HG02973 (cell line): Measurements from ENCODE around the gene MRPL9.
"Not testable (repeated sequence)": the region's sequence is repeated elsewhere in the genome, so short reads cannot be mapped to it uniquely, and the experiment has no call there.

Experiments used
- ATAC-seq: cut with Tn5 transposase; IDR thresholded peaks from one replicate; pipeline ENCODE4 v1.9.1; 2021; ENCODE audit warnings: moderate library complexity; ENCODE audit not compliant: unreplicated experiment

The MRPL9 gene

GRCh38 chr1:151737026-151737425, 26.3 kb downstream of the MRPL9 start:
- no peak for ATAC-seq

- not testable (repeated sequence) for ATAC-seq
Observed at GRCh38 chr1:151733995-151734394, 29.3 kb downstream of the MRPL9 start.

- ATAC-seq, result no peak
Observed at GRCh38 chr1:151733126-151733525, 30.2 kb downstream of the MRPL9 start.

- ATAC-seq, result no peak
Observed at GRCh38 chr1:151729966-151730291, 33.4 kb downstream of the MRPL9 start.

- no peak for ATAC-seq
Observed at GRCh38 chr1:151729157-151729965, 33.9 kb downstream of the MRPL9 start.

GRCh38 chr1:151728151-151729054, 34.9 kb downstream of the MRPL9 start:
- no peak for ATAC-seq

- ATAC-seq, result no peak
Observed at GRCh38 chr1:151723726-151724370, 39.4 kb downstream of the MRPL9 start.

GRCh38 chr1:151721788-151722510, 41.3 kb downstream of the MRPL9 start:
- ATAC-seq, result no peak

GRCh38 chr1:151720974-151721787, 42.1 kb downstream of the MRPL9 start, which contains the start of gene RIIAD1:
RIIAD1 (plus strand) TSS chr1:151721522; CDS start chr1:151721537, 15 bp downstream.
- no peak for ATAC-seq

- no peak for ATAC-seq
Observed at GRCh38 chr1:151720554-151720953, 42.7 kb downstream of the MRPL9 start.

- ATAC-seq, result no peak
Observed at GRCh38 chr1:151720125-151720524, 43.2 kb downstream of the MRPL9 start.

GRCh38 chr1:151718666-151719065, 44.6 kb downstream of the MRPL9 start:
- no peak for ATAC-seq

- ATAC-seq, result no peak
Observed at GRCh38 chr1:151718011-151718431, 45.3 kb downstream of the MRPL9 start.

GRCh38 chr1:151716771-151717631, 46.3 kb downstream of the MRPL9 start, which contains the start of gene CELF3:
CELF3 (minus strand) TSS chr1:151716803; CDS start chr1:151716020, 783 bp downstream.
- ATAC-seq, result no peak

GRCh38 chr1:151716405-151716762, 46.9 kb downstream of the MRPL9 start:
- no peak for ATAC-seq

- no peak for ATAC-seq
Observed at GRCh38 chr1:151715726-151716404, 47.4 kb downstream of the MRPL9 start.

- ATAC-seq, result no peak
Observed at GRCh38 chr1:151714820-151715725, 48.2 kb downstream of the MRPL9 start.
